K562 (cell line): ENCODE measurements around the gene ULK3. TPM values are rescaled to one million over a fixed set of nuclear protein-coding genes. Genes with fewer than 3 reads are reported as not detected.

Source experiments
- BCL6 ChIP-seq: fragments of 250-450 bp; sonication (Bioruptor Pico); IDR thresholded peaks from 2 replicates; pipeline ENCODE4 v1.4.0; 2020
- CBFB ChIP-seq: sonication (generic); formaldehyde crosslinking; IDR thresholded peaks from 2 replicates; pipeline ENCODE4 v1.4.0; 2020; ENCODE audit warnings: mild to moderate bottlenecking, missing genetic modification reagents
- E2F3 ChIP-seq: fragments of 250-450 bp; sonication (Bioruptor Pico); IDR thresholded peaks from 2 replicates; pipeline ENCODE4 v1.4.0; 2020; ENCODE audit warnings: mild to moderate bottlenecking
- EWSR1 ChIP-seq: fragments of 450-650 bp; IDR thresholded peaks from 2 replicates; pipeline ENCODE4 v1.6.1; 2018; ENCODE audit warnings: borderline replicate concordance, mild to moderate bottlenecking, low read depth, moderate library complexity; ENCODE audit not compliant: partially characterized antibody
- KLF10 ChIP-seq: fragments of 250-450 bp; sonication (Bioruptor Pico); IDR thresholded peaks from 2 replicates; pipeline ENCODE4 v1.6.1; 2021; ENCODE audit warnings: matching md5 sums
- NCOA2 ChIP-seq, 2 experiments: fragments of 450-650 bp; IDR thresholded peaks; 2 replicates each; pipeline ENCODE4 v1.6.1; 2018; ENCODE audit warnings: mild to moderate bottlenecking in 2 of 2, moderate library complexity in 1 of 2; ENCODE audit not compliant: partially characterized antibody in 2 of 2
- SLC30A9 ChIP-seq: fragments of 250-450 bp; sonication (Bioruptor Pico); IDR thresholded peaks from 2 replicates; pipeline ENCODE4 v1.8.0; 2022; ENCODE audit warnings: mild to moderate bottlenecking, moderate library complexity
- SRF ChIP-seq, 2 experiments: fragments of 250-450, 450-650 bp in 1 of 2; sonication (Bioruptor Pico) in 1 of 2; sonication (generic) in 1 of 2; formaldehyde crosslinking; IDR thresholded peaks; 2 replicates each; pipeline versions ENCODE4 v1.5.0 to v1.5.1; 2020 to 2022; ENCODE audit warnings: mild to moderate bottlenecking in 1 of 2, missing genetic modification reagents in 1 of 2
- ZNF444 ChIP-seq: fragments of 250-450 bp; sonication (Bioruptor Pico); IDR thresholded peaks from 2 replicates; pipeline ENCODE4 v1.4.0; 2020; ENCODE audit warnings: mild to moderate bottlenecking, moderate library complexity
- ZNF76 ChIP-seq: fragments of 250-450 bp; sonication (Bioruptor Pico); IDR thresholded peaks from 2 replicates; pipeline ENCODE4 v1.4.0; 2020; ENCODE audit warnings: mild to moderate bottlenecking, moderate library complexity, borderline replicate concordance
- ZNF766 ChIP-seq: fragments of 200-800 bp; sonication (Bioruptor generic); conservative IDR thresholded peaks from 2 replicates; pipeline ENCODE4 v1.6.1; 2016; ENCODE audit warnings: missing genetic modification characterization, missing compliant biosample characterization
- polyA plus RNA-seq, 8 experiments: library from polyadenylated mRNA; depleted of rRNA in 4 of 8; stranded (reverse) in 5 of 8; unstranded in 3 of 8; fragments of >200 nt; fragmentation: Nextera tagmentation in 2 of 8; fragmentation: Illumina TruSeq in 1 of 8; extraction: Ambion mirVana in 2 of 8; extraction: Trizol in 1 of 8; gene quantifications; 2 replicates each; pipeline versions ENCODE4 v1.2.1 to v1.2.3, GENCODE V29; 2011 to 2014; ENCODE audit warnings: inconsistent platforms in 1 of 8, missing spikeins in 1 of 8
- total RNA-seq, 7 experiments: library from RNA; depleted of rRNA in 6 of 7; stranded (reverse); fragments of >200 nt in 6 of 7; fragmentation: Illumina TruSeq in 2 of 7; extraction: Trizol in 2 of 7; gene quantifications; 2 replicates each; pipeline versions ENCODE4 v1.2.1 to v1.2.3, GENCODE V29; 2011 to 2021; ENCODE audit warnings: low replicate concordance in 1 of 7
- TF ChIP-seq, protein P1 (sequence below), 3 experiments: fragments of 200-800 bp in 1 of 3; sonication (Bioruptor generic) in 1 of 3; sonication (generic) in 1 of 3; formaldehyde crosslinking in 1 of 3; IDR thresholded peaks; 2 replicates each; pipeline versions ENCODE4 v1.6.1 to v1.8.0; 2016 to 2022; ENCODE audit warnings: mild to moderate bottlenecking in 2 of 3, missing compliant biosample characterization in 2 of 3, missing genetic modification characterization in 2 of 3, missing genetic modification reagents in 1 of 3
- TF ChIP-seq, protein P2 (sequence below): sonication (generic); formaldehyde crosslinking; IDR thresholded peaks from 2 replicates; pipeline ENCODE4 v1.8.0; 2023; ENCODE audit warnings: mild to moderate bottlenecking, missing genetic modification reagents
- TF ChIP-seq, protein P3 (sequence below): fragments of 450-650 bp; formaldehyde crosslinking; IDR thresholded peaks from 2 replicates; pipeline ENCODE4 v1.4.0; 2022; ENCODE audit warnings: mild to moderate bottlenecking, moderate library complexity
- TF ChIP-seq, protein P4 (sequence below): sonication (generic); formaldehyde crosslinking; IDR thresholded peaks from 2 replicates; pipeline ENCODE4 v1.8.0; 2022; ENCODE audit warnings: mild to moderate bottlenecking, missing genetic modification reagents
- TF ChIP-seq, protein P5 (sequence below): fragments of 450-650 bp; IDR thresholded peaks from one replicate; pipeline ENCODE4 v1.6.1; 2018; ENCODE audit warnings: mild to moderate bottlenecking, moderate library complexity; ENCODE audit not compliant: partially characterized antibody
- TF ChIP-seq, protein P6 (sequence below): fragments of 450-650 bp; formaldehyde crosslinking; IDR thresholded peaks from 2 replicates; pipeline ENCODE4 v1.4.0; 2020; ENCODE audit warnings: mild to moderate bottlenecking

ULK3 gene
- total and polyA plus RNA-seq, 9 of the 15 experiments (the other 6 are each of a cell fraction or from before 2014, with no cell fraction given): 0.68 to 68.0 (median 34.9) TPM

DNA sequence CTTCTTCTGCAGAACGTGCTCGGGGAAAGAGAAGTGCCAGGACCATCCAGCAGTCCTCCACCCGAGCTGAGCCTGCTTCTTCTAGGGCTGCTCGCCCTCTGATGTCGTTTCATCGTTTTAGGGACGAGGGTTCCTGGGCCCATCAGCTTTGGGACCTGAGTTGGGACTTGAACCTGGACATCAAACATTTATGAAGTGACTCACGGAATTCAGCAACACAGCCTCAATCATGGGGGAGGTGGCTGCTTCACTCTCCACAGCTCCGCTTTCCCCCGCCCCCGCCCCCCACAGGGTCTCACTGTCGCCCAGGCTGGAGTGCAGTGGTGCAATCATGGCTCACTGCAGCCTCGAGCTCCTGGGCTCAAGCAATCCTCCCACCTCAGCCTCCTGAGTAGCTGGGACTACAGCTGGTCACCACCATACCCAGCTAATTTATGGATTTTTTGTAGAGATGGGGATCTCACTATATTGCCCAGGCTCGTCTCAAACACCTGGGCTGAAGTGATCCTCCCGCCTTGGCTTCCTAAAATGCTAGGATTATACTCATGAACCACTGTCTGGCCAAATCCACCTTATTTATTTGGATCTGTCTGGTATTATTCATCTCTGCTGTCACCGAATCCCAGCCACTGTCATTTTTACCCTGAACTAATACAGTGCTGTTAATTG lies 30.9 kb upstream of the ULK3 start (continued):
- TF ChIP-seq, protein P1, sequence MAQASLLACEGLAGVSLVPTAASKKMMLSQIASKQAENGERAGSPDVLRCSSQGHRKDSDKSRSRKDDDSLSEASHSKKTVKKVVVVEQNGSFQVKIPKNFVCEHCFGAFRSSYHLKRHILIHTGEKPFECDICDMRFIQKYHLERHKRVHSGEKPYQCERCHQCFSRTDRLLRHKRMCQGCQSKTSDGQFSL (CRISPR knock-in tag; IDR thresholded peaks at IDR 0.05): no peak
- TF ChIP-seq, protein P1 (tag; IDR thresholded peaks at IDR 0.05): no peak
- TF ChIP-seq E2F3 (CRISPR knock-in tag) (no peak), CBFB (CRISPR knock-in tag) (no peak), SLC30A9 (no peak), EWSR1 (no peak), ZNF76 (no peak), KLF10 (CRISPR knock-in tag) (no peak), ZNF766 (CRISPR knock-in tag) (no peak), BCL6 (CRISPR knock-in tag) (no peak), NCOA2 (IDR thresholded peaks at IDR 0.05; ENCODE audit: partially characterized antibody in 2 of 2) (no peak), SRF (CRISPR knock-in tag; IDR thresholded peaks at IDR 0.05) (no peak), ZNF444 (CRISPR knock-in tag) (no peak)
- TF ChIP-seq, protein P2, sequence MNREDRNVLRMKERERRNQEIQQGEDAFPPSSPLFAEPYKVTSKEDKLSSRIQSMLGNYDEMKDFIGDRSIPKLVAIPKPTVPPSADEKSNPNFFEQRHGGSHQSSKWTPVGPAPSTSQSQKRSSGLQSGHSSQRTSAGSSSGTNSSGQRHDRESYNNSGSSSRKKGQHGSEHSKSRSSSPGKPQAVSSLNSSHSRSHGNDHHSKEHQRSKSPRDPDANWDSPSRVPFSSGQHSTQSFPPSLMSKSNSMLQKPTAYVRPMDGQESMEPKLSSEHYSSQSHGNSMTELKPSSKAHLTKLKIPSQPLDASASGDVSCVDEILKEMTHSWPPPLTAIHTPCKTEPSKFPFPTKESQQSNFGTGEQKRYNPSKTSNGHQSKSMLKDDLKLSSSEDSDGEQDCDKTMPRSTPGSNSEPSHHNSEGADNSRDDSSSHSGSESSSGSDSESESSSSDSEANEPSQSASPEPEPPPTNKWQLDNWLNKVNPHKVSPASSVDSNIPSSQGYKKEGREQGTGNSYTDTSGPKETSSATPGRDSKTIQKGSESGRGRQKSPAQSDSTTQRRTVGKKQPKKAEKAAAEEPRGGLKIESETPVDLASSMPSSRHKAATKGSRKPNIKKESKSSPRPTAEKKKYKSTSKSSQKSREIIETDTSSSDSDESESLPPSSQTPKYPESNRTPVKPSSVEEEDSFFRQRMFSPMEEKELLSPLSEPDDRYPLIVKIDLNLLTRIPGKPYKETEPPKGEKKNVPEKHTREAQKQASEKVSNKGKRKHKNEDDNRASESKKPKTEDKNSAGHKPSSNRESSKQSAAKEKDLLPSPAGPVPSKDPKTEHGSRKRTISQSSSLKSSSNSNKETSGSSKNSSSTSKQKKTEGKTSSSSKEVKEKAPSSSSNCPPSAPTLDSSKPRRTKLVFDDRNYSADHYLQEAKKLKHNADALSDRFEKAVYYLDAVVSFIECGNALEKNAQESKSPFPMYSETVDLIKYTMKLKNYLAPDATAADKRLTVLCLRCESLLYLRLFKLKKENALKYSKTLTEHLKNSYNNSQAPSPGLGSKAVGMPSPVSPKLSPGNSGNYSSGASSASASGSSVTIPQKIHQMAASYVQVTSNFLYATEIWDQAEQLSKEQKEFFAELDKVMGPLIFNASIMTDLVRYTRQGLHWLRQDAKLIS (CRISPR knock-in tag): no peak
- TF ChIP-seq, protein P3, sequence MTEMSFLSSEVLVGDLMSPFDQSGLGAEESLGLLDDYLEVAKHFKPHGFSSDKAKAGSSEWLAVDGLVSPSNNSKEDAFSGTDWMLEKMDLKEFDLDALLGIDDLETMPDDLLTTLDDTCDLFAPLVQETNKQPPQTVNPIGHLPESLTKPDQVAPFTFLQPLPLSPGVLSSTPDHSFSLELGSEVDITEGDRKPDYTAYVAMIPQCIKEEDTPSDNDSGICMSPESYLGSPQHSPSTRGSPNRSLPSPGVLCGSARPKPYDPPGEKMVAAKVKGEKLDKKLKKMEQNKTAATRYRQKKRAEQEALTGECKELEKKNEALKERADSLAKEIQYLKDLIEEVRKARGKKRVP: no peak
- TF ChIP-seq, protein P4, sequence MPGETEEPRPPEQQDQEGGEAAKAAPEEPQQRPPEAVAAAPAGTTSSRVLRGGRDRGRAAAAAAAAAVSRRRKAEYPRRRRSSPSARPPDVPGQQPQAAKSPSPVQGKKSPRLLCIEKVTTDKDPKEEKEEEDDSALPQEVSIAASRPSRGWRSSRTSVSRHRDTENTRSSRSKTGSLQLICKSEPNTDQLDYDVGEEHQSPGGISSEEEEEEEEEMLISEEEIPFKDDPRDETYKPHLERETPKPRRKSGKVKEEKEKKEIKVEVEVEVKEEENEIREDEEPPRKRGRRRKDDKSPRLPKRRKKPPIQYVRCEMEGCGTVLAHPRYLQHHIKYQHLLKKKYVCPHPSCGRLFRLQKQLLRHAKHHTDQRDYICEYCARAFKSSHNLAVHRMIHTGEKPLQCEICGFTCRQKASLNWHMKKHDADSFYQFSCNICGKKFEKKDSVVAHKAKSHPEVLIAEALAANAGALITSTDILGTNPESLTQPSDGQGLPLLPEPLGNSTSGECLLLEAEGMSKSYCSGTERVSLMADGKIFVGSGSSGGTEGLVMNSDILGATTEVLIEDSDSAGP (CRISPR knock-in tag): no peak
- TF ChIP-seq, protein P5, sequence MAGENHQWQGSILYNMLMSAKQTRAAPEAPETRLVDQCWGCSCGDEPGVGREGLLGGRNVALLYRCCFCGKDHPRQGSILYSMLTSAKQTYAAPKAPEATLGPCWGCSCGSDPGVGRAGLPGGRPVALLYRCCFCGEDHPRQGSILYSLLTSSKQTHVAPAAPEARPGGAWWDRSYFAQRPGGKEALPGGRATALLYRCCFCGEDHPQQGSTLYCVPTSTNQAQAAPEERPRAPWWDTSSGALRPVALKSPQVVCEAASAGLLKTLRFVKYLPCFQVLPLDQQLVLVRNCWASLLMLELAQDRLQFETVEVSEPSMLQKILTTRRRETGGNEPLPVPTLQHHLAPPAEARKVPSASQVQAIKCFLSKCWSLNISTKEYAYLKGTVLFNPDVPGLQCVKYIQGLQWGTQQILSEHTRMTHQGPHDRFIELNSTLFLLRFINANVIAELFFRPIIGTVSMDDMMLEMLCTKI: no peak
- TF ChIP-seq, protein P6, sequence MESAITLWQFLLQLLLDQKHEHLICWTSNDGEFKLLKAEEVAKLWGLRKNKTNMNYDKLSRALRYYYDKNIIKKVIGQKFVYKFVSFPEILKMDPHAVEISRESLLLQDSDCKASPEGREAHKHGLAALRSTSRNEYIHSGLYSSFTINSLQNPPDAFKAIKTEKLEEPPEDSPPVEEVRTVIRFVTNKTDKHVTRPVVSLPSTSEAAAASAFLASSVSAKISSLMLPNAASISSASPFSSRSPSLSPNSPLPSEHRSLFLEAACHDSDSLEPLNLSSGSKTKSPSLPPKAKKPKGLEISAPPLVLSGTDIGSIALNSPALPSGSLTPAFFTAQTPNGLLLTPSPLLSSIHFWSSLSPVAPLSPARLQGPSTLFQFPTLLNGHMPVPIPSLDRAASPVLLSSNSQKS (CRISPR knock-in tag): no peak
